Esophagus squamous epithelium (tissue), 4 donors: ENCODE results near the gene ABHD4.

ENCODE experiments used
- POLR2A ChIP-seq, 4 donors: fragments of 450-650 bp; IDR thresholded peaks; one replicate each; pipeline ENCODE4 v1.6.1; 2017; ENCODE audit warnings: antibody characterized with exemption in 4 of 4, mild to moderate bottlenecking in 4 of 4, moderate library complexity in 3 of 4
- TF ChIP-seq, protein P1 (sequence below), 6 experiments: fragments of 450-650 bp in 4 of 6; fragments of 200-600 bp in 2 of 6; sonication (generic) in 2 of 6; IDR thresholded peaks; one replicate each; pipeline ENCODE4 v1.5.1; 2016 to 2019; ENCODE audit warnings: antibody characterized with exemption in 6 of 6, mild to moderate bottlenecking in 4 of 6, moderate library complexity in 4 of 6

DNA sequence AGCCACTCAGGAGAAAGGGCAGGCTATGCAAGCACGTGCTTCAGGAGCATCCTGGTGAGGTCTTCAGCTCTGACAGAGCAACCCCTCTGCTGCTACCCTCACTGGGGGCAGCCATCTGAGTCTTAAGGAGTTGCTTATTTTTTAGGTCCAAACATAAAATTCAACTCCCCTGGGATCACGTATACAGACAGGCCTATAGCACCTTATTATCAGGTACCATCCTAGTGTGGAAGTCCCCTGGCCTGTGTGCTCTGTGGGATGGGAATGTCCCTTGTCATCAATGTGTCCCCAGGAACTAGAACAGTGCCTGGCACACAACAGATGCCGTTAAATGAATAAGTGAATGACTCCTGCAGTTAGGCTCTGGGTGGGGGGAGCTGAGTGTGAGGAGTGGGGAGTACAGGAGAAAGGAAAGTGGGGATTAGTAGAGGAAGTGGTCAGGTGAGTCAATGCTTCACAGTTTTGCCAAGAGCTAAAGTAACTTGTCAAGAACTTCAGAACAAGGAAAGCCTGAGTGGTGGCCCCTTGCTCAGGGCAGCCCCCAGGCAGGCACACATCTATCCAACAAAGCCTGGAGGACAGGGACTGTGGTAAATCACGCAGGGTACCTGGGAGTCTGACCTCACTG is 42.6 kb upstream of the ABHD4 start:
- TF ChIP-seq, protein P1, sequence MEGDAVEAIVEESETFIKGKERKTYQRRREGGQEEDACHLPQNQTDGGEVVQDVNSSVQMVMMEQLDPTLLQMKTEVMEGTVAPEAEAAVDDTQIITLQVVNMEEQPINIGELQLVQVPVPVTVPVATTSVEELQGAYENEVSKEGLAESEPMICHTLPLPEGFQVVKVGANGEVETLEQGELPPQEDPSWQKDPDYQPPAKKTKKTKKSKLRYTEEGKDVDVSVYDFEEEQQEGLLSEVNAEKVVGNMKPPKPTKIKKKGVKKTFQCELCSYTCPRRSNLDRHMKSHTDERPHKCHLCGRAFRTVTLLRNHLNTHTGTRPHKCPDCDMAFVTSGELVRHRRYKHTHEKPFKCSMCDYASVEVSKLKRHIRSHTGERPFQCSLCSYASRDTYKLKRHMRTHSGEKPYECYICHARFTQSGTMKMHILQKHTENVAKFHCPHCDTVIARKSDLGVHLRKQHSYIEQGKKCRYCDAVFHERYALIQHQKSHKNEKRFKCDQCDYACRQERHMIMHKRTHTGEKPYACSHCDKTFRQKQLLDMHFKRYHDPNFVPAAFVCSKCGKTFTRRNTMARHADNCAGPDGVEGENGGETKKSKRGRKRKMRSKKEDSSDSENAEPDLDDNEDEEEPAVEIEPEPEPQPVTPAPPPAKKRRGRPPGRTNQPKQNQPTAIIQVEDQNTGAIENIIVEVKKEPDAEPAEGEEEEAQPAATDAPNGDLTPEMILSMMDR (IDR thresholded peaks at IDR 0.05): no peak
- no peak for TF ChIP-seq POLR2A (IDR thresholded peaks at IDR 0.05)
